Endothelial cell of umbilical vein (primary cell): ENCODE data around the gene TBC1D16. TPM values are rescaled to one million over a fixed set of nuclear protein-coding genes. Genes with fewer than 3 reads are reported as not detected.
"Not testable (repeated sequence)": the region's sequence is repeated elsewhere in the genome, so short reads cannot be mapped to it uniquely, and the experiment has no call there.

ENCODE experiments used
- BruUV-seq: library from RNA; stranded (reverse); fragments of 400-500 nt; replicated peaks from 2 replicates; lab custom pipeline; 2021; lab: Mats Ljungman, UMichigan
- CTCF ChIA-PET: fragments of 300-600, 350-600 bp; sonication (Branson Sonifier 250); formaldehyde crosslinking; loops from one replicate; lab custom pipeline; 2021; ENCODE audit warnings: antibody characterized with exemption, inconsistent platforms; lab: Charles Lee
- POLR2A ChIA-PET: fragments of 300-600, 350-600 bp; sonication (Branson Sonifier 250); formaldehyde crosslinking; loops from one replicate; lab custom pipeline; 2021; ENCODE audit warnings: antibody characterized with exemption, inconsistent platforms; lab: Charles Lee
- DNase-seq: peaks from one replicate; pipeline ENCODE4 v3.0.0-alpha.2; 2011; ENCODE audit warnings: low read depth, low spot score
- FAIRE-seq: peaks from 2 replicates; lab custom pipeline; 2011; peaks lifted over from hg19 to GRCh38; lab: Jason Lieb, UNC
- H2AFZ ChIP-seq: 2 replicates; pipeline ENCODE4 v1.6.0; 2012; ENCODE audit warnings: low read depth, low read length, control low read depth, inconsistent platforms
- H3K27ac ChIP-seq: 2 replicates; pipeline ENCODE4 v1.5.1; 2011; ENCODE audit warnings: low read depth, mild to moderate bottlenecking, control low read depth, low read length, moderate library complexity; ENCODE audit not compliant: insufficient read depth
- H3K27me3 ChIP-seq, 2 experiments: 2 replicates each; pipeline versions ENCODE4 v1.6.0 to v1.6.1; 2011; ENCODE audit warnings: low read length in 2 of 2, mixed read lengths in 1 of 2; ENCODE audit not compliant: control insufficient read depth in 2 of 2, insufficient read depth in 2 of 2
- H3K36me3 ChIP-seq, 2 experiments: 2 replicates in 1 of 2; 3 replicates in 1 of 2; pipeline ENCODE4 v1.5.1; 2011; ENCODE audit warnings: low read length in 2 of 2, mild to moderate bottlenecking in 1 of 2, moderate library complexity in 1 of 2; ENCODE audit not compliant: control insufficient read depth in 2 of 2, insufficient read depth in 2 of 2; ENCODE audit errors: extremely low read depth in 1 of 2
- H3K4me1 ChIP-seq: 3 replicates; pipeline ENCODE4 v1.5.1; 2011; ENCODE audit warnings: mild to moderate bottlenecking, low read length; ENCODE audit not compliant: control insufficient read depth, insufficient read depth; ENCODE audit errors: extremely low read depth
- H3K4me2 ChIP-seq: 2 replicates; pipeline ENCODE4 v1.6.1; 2011; ENCODE audit warnings: low read length, control low read depth, mixed read lengths; ENCODE audit not compliant: insufficient read depth
- H3K4me3 ChIP-seq, 3 experiments: fragments of 200-600 bp in 1 of 3; sonication (generic), shearing (Covaris generic) in 1 of 3; replicated peaks in 1 of 3; 2 replicates each; pipeline ENCODE4 v1.5.1; 2011 to 2016; ENCODE audit warnings: control low read depth in 3 of 3, low read length in 3 of 3, mild to moderate bottlenecking in 2 of 3, inconsistent platforms in 1 of 3, low read depth in 1 of 3, moderate library complexity in 1 of 3; ENCODE audit not compliant: insufficient read depth in 1 of 3
- H3K79me2 ChIP-seq: 2 replicates; pipeline ENCODE4 v1.6.0; 2012; ENCODE audit warnings: low read length, inconsistent platforms; ENCODE audit not compliant: control insufficient read depth, insufficient read depth
- H3K9ac ChIP-seq: replicated peaks from 2 replicates; pipeline ENCODE3; 2011; ENCODE audit warnings: low read length, control low read depth; ENCODE audit not compliant: insufficient read depth; ENCODE audit errors: extremely low read depth
- H3K9me1 ChIP-seq: replicated peaks from 3 replicates; pipeline ENCODE4 v1.6.0; 2011; ENCODE audit warnings: mild to moderate bottlenecking, low read length; ENCODE audit not compliant: control insufficient read depth, insufficient read depth; ENCODE audit errors: extremely low read depth
- H3K9me3 ChIP-seq: replicated peaks from 2 replicates; pipeline ENCODE4 v1.5.1; 2012; ENCODE audit warnings: low read length, inconsistent platforms; ENCODE audit not compliant: control insufficient read depth, insufficient read depth
- H4K20me1 ChIP-seq: replicated peaks from 2 replicates; pipeline ENCODE3; 2011; ENCODE audit warnings: mild to moderate bottlenecking, low read length; ENCODE audit not compliant: control insufficient read depth, insufficient read depth; ENCODE audit errors: extremely low read depth
- EZH2 ChIP-seq: IDR thresholded peaks from 2 replicates; pipeline ENCODE4 v1.6.1; 2012; ENCODE audit warnings: borderline replicate concordance, low read depth, mild to moderate bottlenecking, moderate library complexity, low read length, inconsistent platforms; ENCODE audit not compliant: severe bottlenecking
- FOS ChIP-seq: IDR thresholded peaks from 2 replicates; pipeline ENCODE4 v1.6.1; 2011; ENCODE audit warnings: mild to moderate bottlenecking, low read length, moderate library complexity, borderline replicate concordance; ENCODE audit not compliant: insufficient read depth
- GATA2 ChIP-seq: IDR thresholded peaks from 2 replicates; pipeline ENCODE4 v1.7.0; 2011; ENCODE audit warnings: low read depth, mild to moderate bottlenecking, moderate library complexity, mixed read lengths, low read length; ENCODE audit not compliant: insufficient read length, insufficient read depth
- JUN ChIP-seq: IDR thresholded peaks from 2 replicates; pipeline ENCODE4 v1.6.1; 2011; ENCODE audit warnings: borderline replicate concordance, low read depth; ENCODE audit not compliant: insufficient read length, insufficient read depth
- MYC ChIP-seq: IDR thresholded peaks from one replicate; pipeline ENCODE4 v1.6.1; 2011; ENCODE audit warnings: mild to moderate bottlenecking, low read depth, low read length
- POLR2A ChIP-seq: IDR thresholded peaks from 2 replicates; pipeline ENCODE4 v1.6.1; 2012; ENCODE audit warnings: low read depth, mild to moderate bottlenecking, control low read depth, low read length
- POLR2AphosphoS5 ChIP-seq: IDR thresholded peaks from 2 replicates; pipeline ENCODE4 v1.6.1; 2012; ENCODE audit warnings: low read depth, mild to moderate bottlenecking, control low read depth, low read length, moderate library complexity; ENCODE audit not compliant: insufficient read depth
- dilution Hi-C: fragments of 300-500 bp; cut with MboI; formaldehyde crosslinking; loops from one replicate; pipeline ENCODE4 v1.15.0; 2019; ENCODE audit warnings: low sequenced_read_pairs; ENCODE audit not compliant: extremely low pct_ligation_motif_present
- intact Hi-C: fragments of 100-400 bp; cut with micrococcal nuclease; formaldehyde crosslinking; loops from one replicate; pipeline ENCODE4 v1.10.0; 2022
- polyA plus RNA-seq, 4 experiments: library from polyadenylated mRNA; depleted of rRNA in 3 of 4; stranded (reverse) in 3 of 4; unstranded in 1 of 4; fragments of >200 nt; gene quantifications; 2 replicates each; pipeline versions ENCODE4 v1.2.1 to v1.2.3, GENCODE V29; 2011 to 2012; ENCODE audit warnings: missing spikeins in 1 of 4
- total RNA-seq: library from RNA; stranded (reverse); gene quantifications from 2 replicates; pipeline ENCODE4 v1.2.3, GENCODE V29; 2021
- TF ChIP-seq, protein P1 (sequence below): IDR thresholded peaks from 2 replicates; pipeline ENCODE4 v1.6.1; 2011; ENCODE audit not compliant: insufficient read depth, insufficient read length
- TF ChIP-seq, protein P2 (sequence below), 2 donors: IDR thresholded peaks; 1 replicate in 1 of 2; 2 replicates in 1 of 2; pipeline ENCODE4 v1.5.1; 2011; ENCODE audit warnings: low read length in 2 of 2, mild to moderate bottlenecking in 2 of 2, moderate library complexity in 2 of 2, control low read depth in 1 of 2, inconsistent platforms in 1 of 2, low read depth in 1 of 2; ENCODE audit not compliant: insufficient read depth in 1 of 2; ENCODE audit errors: extremely low read depth in 1 of 2

The TBC1D16 gene
- total and polyA plus RNA-seq, 2 donors (not counting 3 experiments of a cell fraction or from before 2014, with no cell fraction given) = 12.9 to 48.6 TPM

DNA sequence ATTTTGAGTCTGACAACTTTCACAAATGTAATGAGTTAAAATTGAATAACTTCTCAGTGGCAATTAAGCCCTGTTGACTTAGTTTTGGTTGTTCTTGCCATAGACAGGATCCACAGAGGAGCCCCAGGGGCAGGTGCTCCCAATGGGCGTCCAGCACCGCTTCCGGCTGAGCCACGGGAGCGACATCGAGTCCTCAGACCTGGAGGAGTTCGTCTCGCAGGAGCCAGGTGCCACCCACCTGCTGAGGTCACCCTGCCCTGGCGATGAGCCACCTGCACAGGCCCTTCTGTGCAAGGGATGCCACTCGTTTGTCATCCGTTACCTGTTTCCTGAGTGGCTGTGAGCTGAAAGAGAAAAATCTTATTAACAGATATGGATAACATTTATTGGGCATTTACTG is 11.5 kb upstream of the TBC1D16 start:
- CTCF ChIA-PET = no interaction called here
- dilution Hi-C loops = no loop called here

DNA sequence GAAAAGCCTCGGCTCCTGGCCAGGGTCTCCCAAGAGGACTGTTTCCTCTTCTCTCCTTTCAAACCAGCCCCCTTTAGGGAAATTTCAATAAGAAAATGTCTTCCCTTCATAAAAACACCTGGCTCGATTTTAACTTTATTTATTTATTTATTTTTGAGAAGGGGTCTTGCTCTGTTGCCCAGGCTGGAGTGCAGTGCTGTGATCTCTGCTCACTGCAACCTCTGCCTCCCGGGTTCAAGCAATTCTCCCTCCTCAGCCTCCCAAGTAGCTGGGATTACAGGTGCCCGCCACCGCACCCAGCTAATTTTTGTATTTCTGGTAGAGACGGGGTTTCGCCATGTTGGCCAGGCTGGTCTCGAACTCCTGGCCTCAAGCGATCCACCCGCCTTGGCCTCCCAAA is 11.0 kb upstream of the TBC1D16 start:
- H3K36me3 ChIP-seq, POLR2A ChIA-PET, FAIRE-seq, intact Hi-C loops, H3K27ac ChIP-seq, DNase-seq, H3K9ac ChIP-seq, BruUV-seq, H4K20me1 ChIP-seq, H3K9me3 ChIP-seq, H3K4me1 ChIP-seq, dilution Hi-C loops, H3K4me3 ChIP-seq, H3K79me2 ChIP-seq, H3K27me3 ChIP-seq, H3K4me2 ChIP-seq, H3K9me1 ChIP-seq, H2AFZ ChIP-seq: not testable (repeated sequence)
- CTCF ChIA-PET = interaction anchor here (0.5 kb wide), 1 partner anchor 864 kb away, joined by 3 read pairs; no protein-coding TSS in a partner anchor

More for the DNA sequence above, 11.5 kb upstream of the TBC1D16 start:
- POLR2A ChIA-PET = no interaction called here
- Histone ChIP-seq H3K4me3 (no peak overlapping the region), H3K9me1 (no peaks in the 10 kb centered on the region), H4K20me1 (no peaks in the 10 kb centered on the region), H3K4me1 (no peaks in the 10 kb centered on the region), H3K27ac (no peak overlapping the region), H3K27me3 (no peaks in the 10 kb centered on the region), H3K4me2 (no peak overlapping the region), H3K9ac (no peak overlapping the region), H2AFZ (no peak overlapping the region), H3K9me3 (no peaks in the 10 kb centered on the region), H3K36me3 (no peaks in the 10 kb centered on the region), H3K79me2 (no peaks in the 10 kb centered on the region)
- TF ChIP-seq, protein P1, sequence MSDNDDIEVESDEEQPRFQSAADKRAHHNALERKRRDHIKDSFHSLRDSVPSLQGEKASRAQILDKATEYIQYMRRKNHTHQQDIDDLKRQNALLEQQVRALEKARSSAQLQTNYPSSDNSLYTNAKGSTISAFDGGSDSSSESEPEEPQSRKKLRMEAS = no peak
- TF ChIP-seq, protein P2, sequence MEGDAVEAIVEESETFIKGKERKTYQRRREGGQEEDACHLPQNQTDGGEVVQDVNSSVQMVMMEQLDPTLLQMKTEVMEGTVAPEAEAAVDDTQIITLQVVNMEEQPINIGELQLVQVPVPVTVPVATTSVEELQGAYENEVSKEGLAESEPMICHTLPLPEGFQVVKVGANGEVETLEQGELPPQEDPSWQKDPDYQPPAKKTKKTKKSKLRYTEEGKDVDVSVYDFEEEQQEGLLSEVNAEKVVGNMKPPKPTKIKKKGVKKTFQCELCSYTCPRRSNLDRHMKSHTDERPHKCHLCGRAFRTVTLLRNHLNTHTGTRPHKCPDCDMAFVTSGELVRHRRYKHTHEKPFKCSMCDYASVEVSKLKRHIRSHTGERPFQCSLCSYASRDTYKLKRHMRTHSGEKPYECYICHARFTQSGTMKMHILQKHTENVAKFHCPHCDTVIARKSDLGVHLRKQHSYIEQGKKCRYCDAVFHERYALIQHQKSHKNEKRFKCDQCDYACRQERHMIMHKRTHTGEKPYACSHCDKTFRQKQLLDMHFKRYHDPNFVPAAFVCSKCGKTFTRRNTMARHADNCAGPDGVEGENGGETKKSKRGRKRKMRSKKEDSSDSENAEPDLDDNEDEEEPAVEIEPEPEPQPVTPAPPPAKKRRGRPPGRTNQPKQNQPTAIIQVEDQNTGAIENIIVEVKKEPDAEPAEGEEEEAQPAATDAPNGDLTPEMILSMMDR (IDR thresholded peaks at IDR 0.05; ENCODE audit: extremely low read depth in 1 of 2, insufficient read depth in 1 of 2, low read depth in 1 of 2, low read length in 2 of 2) = no peak
- TF ChIP-seq FOS (no peak), POLR2AphosphoS5 (no peak), MYC (no peak), JUN (no peak), POLR2A (no peak), EZH2 (no peak), GATA2 (no peak)
- intact Hi-C loops = no loop called here
- no TSS peak for BruUV-seq
- DNase-seq (no peak), FAIRE-seq (no peak)
